Hippocampal formation (tissue), 2 donors: ENCODE results near the gene KCNQ1.

Source experiments
- DNase-seq, 2 donors: peaks; one replicate each; lab custom pipeline; 2025; lab: John Stamatoyannopoulos, UW

The KCNQ1 gene

DNA sequence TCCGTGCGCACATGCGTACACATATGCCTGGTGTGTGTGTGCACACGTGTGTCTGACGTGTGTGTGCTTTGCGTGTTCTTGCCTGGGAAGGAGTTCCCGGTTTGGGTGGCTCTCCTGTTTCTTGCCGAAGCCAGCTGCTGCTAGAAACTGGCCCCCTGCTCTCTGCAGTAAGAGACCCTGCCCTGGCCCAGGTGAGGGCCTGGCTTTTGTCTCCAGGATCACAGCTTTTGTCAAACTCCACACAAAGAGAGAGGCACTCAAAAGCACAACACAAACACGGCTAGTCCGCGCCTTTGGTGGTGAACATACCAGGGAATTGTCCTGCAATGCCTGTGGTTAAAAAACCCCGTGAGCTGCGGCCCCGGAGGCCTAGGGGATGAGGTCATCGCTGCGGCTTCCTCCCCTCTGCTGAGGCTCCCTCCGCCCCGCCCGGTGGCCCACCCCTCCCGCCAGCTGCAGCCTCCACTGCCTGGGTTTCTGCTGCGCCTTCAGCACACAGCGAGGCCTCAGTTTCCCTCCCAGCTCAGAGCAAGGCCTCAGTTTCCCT lies 88.9 kb downstream of the KCNQ1 start:
- no peak for DNase-seq

DNA sequence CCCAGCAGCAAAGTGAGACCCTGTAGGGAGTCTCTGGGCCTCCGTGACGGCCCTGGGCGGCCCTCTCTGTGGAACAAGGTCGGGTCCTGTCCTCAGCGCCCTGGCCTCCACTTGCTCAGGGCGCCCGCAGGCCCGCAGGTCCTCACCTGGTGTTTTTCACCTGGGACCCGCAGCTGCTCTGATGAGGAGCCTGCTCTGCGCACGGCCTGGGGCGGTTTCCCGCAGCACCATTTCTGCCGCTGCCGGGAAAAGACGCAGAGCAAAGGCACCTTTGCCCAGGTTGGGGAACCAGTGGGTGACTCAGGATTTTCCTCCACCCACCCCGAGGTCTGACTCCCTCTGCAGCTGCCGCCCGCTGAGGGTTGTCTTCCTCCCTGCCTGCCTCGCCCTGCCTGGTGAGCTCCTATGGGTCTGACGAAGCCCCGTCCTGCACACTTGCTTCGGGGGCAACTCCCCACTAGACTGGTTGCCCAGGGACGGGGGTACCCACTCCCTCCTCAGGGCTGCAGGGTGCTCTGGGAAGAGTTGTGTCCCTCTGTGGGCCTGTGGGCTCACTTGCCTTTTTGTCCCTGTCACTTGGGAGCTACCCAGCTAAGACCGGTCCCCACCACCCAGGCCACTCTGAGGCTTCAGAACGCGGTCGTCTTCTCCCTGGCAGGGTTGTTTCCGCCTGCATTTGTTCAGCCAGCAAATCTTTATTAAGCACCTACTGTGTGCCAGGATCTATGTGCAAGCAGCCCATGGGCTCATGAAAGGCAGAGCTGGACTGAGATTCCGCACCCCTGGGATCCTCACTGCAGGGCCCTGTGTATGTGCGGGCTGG lies 89.5 kb downstream of the KCNQ1 start:
- DNase-seq = no peak

DNA sequence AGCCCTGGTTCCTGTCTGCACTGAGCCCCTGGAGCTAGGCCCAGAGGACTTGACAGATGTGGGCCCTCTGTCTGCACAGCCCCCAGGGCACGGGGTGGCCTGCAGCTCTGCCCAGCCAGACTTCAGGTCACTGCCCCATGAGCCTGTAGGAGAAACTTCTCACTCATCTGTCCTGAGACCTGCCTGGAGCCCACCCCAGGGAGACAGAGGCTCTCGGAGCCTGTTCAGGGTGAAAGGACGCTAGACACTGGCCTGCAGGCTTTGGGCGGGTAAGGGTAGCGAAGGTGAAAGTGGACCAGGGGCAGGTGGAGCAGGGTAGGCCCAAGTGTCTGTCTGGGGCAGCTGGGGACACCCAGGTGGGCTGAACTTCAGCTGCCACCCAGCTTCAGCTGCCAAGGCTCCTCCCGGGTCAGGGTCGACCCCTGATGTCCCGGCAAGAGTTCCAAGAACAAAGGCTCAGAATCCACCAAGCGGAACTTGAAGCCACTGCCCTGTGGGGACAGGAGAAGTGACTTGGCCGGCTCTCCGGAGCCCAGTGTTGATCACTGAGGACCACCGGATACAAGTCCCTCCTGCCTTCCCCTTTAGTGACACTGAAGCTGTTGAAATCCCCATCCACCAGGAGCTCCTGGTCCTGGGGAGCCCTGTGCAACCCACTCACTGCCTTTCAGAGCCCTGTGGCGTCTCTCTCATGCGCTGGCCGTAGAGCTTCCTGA lies 90.3 kb downstream of the KCNQ1 start:
- DNase-seq = no peak

DNA sequence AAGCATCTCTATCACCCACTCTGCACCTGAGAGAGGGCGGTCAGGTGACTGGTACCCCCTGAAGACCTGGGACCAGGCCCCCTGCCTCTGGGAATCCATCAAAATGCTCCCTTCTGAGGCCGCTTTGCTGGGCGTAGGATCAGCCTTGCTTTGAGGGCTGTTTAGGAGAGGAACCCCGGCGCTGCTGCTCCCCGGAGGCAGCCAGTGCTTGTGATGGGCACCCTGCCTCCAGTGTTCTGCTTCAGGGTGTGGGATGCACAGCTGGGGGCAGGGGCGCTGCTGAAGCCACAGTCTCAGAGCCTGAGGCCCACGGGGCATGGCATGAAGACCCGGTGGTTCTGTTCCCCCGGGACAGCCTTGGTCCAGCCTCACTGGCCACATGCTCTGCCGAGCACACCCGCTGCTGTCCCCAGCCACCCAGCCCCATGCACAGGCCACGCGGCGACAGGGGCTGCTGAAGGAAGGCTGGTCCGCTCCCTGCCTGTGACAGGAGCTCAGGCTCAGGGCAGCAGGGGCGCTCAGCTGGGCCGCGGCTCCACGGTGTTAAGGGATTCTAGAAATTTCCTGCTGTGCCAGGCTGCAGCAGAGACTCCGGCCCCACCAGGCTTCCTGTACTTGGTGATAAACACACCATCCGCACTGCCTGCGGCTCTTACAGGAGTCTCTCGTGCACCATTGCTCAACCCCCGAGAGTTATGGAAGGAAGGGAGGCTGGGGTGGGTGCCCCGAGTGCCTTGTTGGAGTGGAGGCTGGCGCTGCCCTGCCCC lies 91.0 kb downstream of the KCNQ1 start:
- DNase-seq = no peak

DNA sequence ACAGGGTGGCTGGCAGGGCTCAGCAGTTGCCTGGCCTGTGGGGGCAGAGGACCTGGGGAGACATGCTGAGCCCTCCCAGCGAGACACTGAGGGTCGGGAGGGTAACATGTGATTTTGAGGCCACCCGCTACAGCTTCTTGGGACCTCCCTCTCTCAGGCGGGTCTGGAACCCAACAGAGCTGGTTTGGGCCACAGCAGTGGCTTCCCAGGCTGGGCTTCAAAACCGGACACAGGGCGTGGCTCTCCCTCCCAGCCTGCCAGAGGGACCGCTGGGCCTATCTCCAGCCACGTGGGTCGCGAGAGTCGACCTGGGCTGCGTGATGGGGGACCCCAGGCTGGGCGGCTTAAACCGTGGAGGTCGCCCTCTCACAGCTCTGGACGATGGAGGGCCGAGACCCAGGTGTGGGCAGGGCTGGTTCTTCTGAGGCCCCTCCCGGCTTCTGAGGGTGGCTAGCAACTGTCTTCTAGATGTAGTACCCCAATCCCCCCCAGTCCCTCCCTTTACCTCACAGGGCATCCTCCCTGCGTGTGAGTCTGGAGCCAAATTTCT lies 91.7 kb downstream of the KCNQ1 start:
- DNase-seq = no peak

DNA sequence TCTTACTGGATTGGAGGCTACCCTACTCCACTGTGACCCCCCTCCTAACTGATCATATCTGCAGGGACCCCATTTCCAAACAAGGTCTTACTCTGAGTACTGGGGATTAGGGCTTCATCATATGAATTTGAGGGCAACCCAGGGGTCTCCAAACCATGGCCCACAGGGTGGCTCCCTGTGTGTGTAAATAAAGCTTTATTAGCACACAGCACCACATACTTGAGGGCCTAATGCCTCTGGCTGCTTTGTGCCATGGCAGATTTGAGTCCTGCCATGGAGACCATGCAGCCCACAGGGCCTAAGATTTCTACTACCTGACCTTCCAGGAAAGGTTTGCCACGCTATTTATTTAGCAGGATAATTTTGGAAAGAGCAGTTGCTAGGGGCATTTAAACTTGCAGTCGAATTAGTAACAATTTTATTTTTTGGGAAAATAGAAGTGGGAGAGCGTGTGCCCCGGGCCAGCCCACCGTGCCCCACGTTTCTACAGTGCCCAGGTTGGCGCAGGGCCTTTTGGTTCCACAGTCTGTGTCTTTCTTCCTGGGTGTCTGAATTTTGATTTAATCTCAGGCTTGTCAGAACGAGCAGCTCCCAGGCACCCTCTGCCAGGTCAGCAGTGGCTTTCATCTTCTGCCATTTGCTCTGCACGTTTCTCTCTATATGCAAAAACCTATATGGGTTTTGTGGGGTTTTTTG lies 92.3 kb downstream of the KCNQ1 start:
- DNase-seq = no peak

DNA sequence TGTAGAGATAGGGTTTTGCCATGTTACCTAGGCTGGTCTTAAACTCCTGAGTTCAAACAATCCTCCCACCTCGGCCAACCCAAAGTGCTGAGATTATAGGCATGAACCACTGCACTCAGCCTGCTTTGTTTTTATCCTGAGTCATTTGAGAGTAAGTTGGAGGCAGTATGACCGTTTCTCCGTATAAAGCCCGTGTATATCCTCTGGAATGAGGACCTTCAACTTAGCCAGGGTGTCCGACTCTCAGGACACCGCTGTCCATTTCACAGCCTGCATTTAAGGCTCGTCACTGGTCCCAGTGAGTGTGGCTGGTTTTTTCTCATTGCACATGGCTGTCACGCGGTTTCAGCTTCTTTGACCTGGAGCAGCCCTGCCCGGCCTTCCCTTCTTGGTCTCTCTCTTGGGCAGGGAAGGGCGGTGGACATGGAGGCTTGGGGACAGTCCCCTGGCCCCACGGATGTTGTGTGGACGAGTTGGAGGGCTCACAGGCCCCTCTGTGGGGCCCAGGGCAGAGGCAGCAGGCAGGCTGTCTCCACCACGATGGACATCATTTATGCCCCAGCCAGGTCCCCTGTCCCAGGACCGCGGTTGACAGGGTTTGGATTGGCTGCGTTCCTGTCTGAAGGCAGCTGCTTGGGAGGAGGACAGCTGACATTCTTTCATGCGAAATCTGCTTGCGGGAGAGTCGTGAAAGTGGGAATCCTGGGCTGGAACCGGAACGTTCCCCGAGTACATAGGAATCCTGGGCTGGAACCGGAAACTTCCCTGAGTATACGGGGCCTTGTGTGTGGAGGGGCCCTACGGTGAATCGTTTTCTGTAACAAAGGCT lies 93.3 kb downstream of the KCNQ1 start:
- DNase-seq = no peak

DNA sequence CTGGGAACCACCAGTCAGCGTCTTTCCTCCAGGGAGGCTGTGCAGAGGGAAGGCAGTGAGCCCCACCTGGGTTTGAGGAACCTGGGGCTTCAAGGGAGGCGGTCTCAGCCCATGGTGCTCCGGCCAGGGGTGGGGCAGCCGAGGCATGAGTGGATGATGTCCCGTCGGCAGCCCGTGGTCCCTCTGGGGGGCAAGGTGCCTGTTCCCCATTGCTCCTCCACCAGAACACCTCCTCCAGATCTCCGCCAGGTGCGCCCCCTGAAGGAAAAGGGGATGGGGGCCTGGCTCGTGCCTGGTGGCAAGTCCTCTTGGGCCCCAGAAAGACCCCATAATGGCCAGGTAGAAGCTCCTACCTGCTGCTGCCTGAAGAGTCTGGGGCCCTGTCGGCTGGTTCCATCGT lies 94.1 kb downstream of the KCNQ1 start:
- DNase-seq = no peak

DNA sequence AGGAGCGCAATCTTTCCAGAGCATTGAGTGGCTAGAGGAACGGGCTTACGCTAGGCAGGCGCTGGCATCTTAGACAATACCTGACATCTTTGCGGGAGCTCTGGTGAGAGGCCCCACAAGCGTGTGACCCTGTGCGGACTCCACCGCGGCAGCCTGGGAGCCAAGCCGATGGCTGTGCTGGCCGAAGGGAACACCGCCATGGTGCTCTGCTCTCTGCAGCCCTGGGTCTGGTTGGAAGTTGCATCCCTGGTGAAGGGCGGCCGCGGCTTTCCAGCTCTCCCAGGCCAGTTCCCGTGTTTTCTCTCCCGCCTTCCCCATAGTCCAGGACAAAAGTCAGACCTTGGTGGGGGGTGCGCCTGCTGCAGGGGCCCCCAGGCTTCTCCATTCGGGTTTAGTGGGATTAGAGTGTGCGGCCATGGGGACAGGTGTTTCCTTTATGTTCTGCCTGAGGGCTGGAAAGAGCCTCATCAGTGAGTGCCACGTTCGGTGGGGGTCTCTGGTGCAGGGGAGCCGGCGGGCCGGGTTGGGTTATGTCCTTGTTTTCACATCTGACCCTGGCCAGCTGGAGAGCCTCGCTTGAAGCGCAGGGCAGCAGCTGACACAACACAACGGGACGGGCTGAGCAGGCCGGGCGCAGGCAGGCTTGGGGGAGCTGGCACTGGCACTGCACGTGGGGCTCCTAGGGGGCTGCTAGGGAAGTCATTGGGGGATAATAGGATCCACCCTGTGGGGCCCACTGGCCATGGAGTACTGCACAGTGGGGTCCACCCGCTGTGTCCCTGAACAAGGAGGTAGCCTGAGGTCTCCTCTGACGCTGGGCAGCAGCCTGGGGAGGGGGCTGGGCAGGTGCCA lies 94.8 kb downstream of the KCNQ1 start:
- no peak for DNase-seq

DNA sequence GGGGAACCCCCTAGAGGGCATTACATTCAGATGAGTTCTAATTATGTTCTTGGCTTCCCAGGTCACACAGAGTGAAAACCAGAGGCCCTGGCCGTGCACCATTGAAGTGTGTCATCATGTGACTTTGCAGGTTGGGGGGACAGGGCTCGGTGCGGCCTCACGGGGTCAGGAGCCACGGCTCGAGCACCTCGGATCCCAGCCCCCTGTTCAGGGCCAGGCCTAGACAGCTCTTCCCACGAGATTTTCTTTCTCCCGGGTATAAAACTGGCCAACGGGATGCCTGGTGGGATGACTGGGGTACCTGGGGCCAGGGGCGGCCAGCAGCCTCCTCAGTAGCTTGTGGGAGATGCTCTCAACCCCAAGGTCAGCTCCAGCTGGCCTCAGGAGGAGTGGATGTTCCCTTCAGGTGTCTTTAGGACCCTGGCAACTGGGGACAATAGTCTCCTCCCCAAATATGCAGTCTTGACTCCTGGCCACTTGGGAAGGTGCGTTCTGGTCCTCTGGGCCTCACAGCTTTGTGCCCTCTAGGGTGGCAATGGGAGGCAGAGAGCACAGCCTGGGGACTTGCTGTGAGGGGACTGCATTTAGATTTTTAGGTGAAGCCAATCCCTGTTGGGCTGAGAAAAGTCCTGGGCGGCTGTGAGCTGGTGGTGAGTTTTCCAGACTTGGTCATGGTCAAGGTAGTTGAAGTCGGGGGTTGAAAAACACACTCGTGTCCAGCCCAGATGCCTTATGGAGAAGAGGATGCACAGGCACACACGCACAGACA lies 95.6 kb downstream of the KCNQ1 start:
- DNase-seq = no peak

DNA sequence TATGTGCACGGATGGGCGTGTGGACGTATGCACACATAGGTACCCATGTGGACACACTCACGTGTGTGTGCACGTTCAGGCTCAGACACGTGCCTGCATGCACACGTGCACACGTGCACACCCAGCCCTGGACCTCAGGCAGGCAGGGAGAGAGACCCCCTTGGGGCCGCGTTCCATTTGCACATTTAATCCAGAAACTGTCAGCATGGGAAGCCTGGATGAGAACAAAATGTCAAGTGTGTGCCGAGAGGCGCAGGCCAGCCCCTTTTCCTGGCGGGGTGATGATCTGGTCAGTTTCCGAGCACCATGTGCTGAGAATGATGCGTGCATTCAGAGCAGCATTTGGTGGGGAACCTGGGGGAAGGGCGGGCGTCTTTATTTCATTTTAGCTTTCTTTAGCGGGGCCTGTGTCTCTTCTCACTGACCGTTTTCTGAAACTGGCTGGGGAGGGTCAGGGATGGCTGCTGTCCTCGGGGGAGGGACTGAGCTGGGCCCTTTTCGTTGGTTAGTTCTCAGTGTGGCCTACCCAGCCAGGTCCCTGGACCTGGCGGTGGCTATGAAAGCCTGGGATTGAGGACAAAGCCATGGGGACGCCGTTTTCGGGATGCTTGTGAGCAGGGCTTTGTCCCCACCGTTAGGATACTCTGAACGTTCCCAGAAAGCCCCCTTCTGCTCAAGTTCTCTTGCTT lies 96.3 kb downstream of the KCNQ1 start:
- no peak for DNase-seq

DNA sequence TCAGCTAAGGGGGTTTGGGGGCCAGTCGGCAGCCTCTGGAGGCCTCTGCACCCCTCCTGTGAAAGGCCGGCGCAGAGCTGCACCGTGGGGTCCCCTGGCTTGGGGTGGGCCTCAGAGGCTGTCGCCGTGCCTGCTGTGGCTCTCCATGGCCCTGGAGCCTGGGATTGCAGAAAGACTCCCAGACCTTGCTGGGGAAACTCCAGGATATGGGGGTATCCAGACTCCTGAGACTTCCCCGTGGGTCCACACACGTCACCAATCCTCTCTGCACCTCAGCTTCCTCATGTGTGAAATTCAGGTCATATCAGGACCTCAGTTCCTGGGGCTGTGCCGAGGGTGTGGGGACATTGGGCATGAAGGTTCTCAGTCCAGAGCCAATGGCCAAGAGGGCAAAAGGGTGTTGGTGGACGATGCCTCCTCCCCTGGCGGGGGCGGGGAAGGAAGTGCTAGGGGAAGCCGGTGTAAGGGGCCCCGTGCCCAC lies 97.1 kb downstream of the KCNQ1 start:
- no peak for DNase-seq

DNA sequence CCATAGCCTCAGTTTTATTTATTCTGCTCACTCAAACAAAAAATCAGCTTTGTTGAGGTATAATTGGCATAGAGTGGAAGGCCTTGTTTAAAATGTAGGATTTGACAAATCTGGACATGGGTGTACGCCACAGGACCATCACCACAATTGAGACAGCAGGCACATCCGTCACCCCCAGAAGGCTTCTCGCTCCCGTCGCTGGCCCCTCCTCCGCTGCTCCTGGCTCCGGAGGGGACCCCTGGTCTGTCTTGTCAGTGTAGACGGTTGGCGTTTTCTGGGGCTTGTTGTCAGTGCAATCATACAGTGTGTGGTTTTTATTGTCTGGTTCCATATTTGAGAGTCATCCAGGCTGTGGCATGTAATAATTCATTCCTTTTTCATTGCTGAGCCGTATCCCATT lies 97.6 kb downstream of the KCNQ1 start:
- DNase-seq = no peak

DNA sequence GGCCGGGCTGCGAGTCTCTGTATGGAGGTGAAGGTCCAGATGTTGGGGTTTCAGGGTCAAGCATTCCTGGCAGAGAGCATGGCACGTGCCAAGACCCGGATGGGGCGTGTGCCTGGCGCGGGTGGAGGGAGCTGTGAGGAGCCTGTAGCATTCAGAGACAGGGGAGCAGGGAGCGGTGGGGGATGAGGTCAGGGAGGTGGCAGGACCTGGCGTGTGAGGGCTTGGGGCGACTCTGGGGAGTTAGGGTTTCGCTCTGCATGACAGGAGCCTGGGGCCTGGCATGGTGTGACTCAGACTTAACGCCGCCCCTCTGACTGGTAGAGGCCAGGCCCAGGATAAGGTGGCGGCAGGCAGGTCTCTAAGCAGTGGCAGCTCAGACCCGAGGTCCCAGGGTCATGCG lies 103.0 kb downstream of the KCNQ1 start:
- no peak for DNase-seq

DNA sequence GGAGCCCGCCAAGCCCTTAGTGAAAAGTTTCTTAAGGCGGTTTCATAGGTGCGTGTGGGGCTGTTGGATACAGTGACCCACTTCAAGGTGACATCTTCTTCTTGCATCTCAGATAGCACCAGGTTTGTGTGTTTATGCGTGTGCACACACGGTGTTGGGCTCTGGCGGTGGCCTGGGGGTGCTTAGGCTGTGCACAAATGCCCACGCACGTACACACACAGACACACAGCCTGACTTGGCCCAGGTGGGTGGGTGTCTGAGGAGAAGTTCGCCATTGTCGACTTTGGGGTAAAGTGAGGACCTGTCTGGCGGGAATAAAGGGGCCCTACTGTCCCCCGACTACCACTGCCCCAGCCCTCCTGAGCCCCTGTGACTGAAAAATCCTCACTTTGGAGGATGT lies 103.8 kb downstream of the KCNQ1 start:
- no peak for DNase-seq

DNA sequence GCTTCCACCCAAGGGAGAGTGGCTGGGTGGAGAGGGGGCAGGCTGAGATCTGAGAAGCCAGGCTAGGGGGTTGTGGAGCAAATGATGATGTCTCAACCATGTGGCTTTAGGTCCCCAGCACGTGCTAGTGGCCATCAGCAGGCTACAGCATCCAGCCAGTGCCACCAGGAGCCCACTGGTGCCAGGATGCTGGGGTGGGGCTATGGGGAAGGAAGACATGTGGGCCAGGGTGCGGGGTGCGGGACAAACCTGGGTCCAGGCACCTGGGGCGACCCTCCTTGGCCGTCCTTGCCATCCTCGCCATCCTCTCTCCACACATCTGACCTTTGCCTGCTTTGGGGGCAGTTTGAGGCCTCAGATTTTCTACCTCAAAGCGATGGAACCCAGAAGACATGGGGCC lies 104.3 kb downstream of the KCNQ1 start:
- DNase-seq = no peak

DNA sequence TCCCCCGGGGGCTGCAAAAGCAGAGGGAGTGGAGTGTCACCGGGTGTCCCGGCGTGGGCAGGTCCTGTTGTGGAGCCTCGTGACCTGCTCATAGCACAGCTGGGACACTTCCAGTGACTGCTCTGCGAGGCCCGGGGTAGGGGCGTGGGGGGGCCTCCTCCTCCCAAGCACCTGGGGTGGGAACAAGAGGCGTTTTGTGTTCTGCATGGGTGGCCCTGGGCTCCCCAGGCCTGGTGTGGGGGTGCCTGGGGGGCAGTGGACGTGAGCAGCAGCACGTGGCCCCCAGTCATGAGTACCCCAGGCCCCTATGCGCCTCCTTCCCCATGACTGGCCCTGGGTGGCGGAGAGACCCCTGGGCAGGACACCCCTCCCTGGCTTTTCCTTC lies 104.7 kb downstream of the KCNQ1 start:
- no peak for DNase-seq
